RWPE1 (cell line): Measurements from ENCODE around the gene SGO2.

ENCODE experiments used
- CTCF ChIA-PET: fragments of 350-600 bp; sonication (Branson Sonifier 250); formaldehyde crosslinking; extraction: SDS; loops from one replicate; lab custom pipeline; 2021; lab: Yijun Ruan, JAX
- POLR2A ChIA-PET: fragments of 400-600 bp; formaldehyde crosslinking; extraction: SDS; loops from one replicate; lab custom pipeline; 2020; ENCODE audit warnings: antibody characterized with exemption; ENCODE audit not compliant: low non-redundant PET; lab: Yijun Ruan, JAX
- DNase-seq: peaks from one replicate; pipeline ENCODE4 v3.0.0; 2012; ENCODE audit warnings: low spot score
- H3K27ac ChIP-seq: fragments of 450-650 bp; 2 replicates; pipeline ENCODE4 v1.5.1; 2017
- CTCF ChIP-seq: fragments of 450-650 bp; conservative IDR thresholded peaks from 2 replicates; pipeline ENCODE4 v1.5.1; 2017; ENCODE audit warnings: low read depth, mild to moderate bottlenecking

Gene SGO2

GRCh38 chr2:200577027-200577426 lies 51.0 kb downstream of the SGO2 start:
- ChIA-PET CTCF (no interaction called here), POLR2A (no interaction called here)
- no peak overlapping the region for H3K27ac ChIP-seq
- no peak for DNase-seq
- TF ChIP-seq CTCF = no peak

GRCh38 chr2:200578778-200579177 lies 52.8 kb downstream of the SGO2 start:
- CTCF ChIA-PET = interaction anchor here (0.6 to 1.0 kb wide), 4 partner anchors 108 to 231 kb away, joined by 3 to 5 read pairs (median 4); no protein-coding TSS in a partner anchor
- POLR2A ChIA-PET = no interaction called here
- no peak for DNase-seq
- peak; percentile 57 for TF ChIP-seq CTCF
- no peak overlapping the region for H3K27ac ChIP-seq

- TF ChIP-seq CTCF = no peak
- CTCF ChIA-PET = interaction anchor here (0.7 to 0.9 kb wide), 2 partner anchors 13 to 295 kb away, joined by 3 to 4 read pairs; no protein-coding TSS in a partner anchor
- POLR2A ChIA-PET = no interaction called here
- no peak for DNase-seq
- no peak overlapping the region for H3K27ac ChIP-seq
These were observed 58.6 kb downstream of the SGO2 start for GRCh38 chr2:200584639-200585038.

- DNase-seq = no peak
- ChIA-PET POLR2A (no interaction called here), CTCF (interaction anchor here (0.8 to 1.0 kb wide), 4 partner anchors 10 to 118 kb away, joined by 3 to 5 read pairs (median 4); no protein-coding TSS in a partner anchor)
- peak overlapping the region; percentile 65; the same call in 1 of the 2 replicates for H3K27ac ChIP-seq
- no peak for TF ChIP-seq CTCF
These were observed 59.3 kb downstream of the SGO2 start for GRCh38 chr2:200585340-200585729.

GRCh38 chr2:200585730-200586643 lies 60.0 kb downstream of the SGO2 start, which contains the start of gene AOX1:
Gene AOX1 (plus strand): TSS chr2:200586014. CDS start chr2:200586109, 95 bp downstream.
- POLR2A ChIA-PET = no interaction called here
- peak within 1 kb of the TSS; percentile 65 for H3K27ac ChIP-seq

More at GRCh38 chr2:200585730-200586643, 60.0 kb downstream of the SGO2 start, which contains the start of gene AOX1:
- CTCF ChIA-PET = interaction anchor here (0.6 to 1.6 kb wide), 7 partner anchors 9 to 117 kb away, joined by 3 to 9 read pairs (median 4); no protein-coding TSS in a partner anchor
- DNase-seq = peak; percentile 66
- 0 out of 2 replicates have a peak, but pooled peaks have one; percentile 6 for TF ChIP-seq CTCF
